ENCODE data around the gene PLA2G2A.
"Not testable (repeated sequence)": the region's sequence is repeated elsewhere in the genome, so short reads cannot be mapped to it uniquely, and the experiment has no call there.

The PLA2G2A gene

DNA sequence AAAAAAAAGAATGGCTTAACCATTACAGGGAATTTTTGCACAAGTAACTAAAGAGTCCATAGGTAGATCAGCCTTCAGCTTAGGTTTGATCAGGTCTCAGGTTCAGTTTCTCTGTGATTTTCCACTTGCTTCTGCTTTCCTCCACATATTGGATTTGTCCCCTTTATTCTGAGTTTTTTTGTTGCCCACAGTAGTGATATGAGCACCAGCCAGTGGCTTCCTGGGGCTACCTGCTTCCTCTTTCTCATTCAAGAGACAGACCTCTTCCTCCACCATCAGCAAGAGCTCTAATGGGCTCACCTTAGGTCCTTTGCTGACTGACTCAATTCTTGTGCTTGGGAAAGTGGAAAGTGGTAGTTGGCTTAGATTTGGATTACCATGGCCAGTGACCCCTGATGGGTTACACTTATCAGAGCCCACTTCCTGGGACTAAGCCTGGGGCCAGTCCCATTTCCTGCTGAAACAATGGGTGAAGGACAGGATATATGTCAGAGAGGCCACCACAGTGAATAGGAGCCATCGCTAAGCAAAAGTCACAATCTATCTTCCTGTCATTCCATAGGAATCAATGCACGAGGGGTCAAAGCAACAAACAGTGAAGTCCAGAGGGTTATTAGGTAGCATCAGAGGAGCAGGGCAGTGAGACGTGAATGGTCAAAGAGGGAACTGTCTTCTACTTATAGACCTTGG lies 43.2 kb downstream of the PLA2G2A start:
- no peak overlapping the region for H3K27ac ChIP-seq (ENCODE audit: insufficient read depth, low read depth, low read length, poor library complexity, severe bottlenecking)
- no peaks in the 10 kb centered on the region for H3K4me1 ChIP-seq (ENCODE audit: control insufficient read depth, insufficient read depth, low read length)
- 84 to 91% methylated on average over 3 of the region's 3 CpGs for WGBS, 2 experiments

DNA sequence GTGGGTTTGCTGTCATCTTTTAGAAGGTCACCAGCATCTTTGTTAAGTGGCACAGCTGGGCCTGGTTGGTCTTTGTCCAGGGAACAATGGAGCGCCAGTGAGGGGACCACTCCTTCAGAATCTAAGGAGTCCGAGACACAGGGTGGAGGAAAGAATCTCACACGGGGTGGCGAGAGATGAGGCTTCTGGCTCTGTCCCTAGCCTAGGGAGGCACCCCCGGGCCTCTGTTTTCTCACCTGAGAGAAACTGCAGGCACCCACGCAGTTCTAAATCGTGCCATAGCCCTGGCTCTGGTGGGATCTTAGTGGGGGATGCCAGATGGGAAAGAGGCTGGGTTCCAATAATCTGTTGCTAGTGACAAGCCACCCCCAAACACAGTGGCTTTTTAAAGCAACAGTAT lies 45.1 kb downstream of the PLA2G2A start:
- Histone ChIP-seq H3K27me3 (ENCODE audit: control insufficient read depth, insufficient read depth, low read length, poor library complexity, severe bottlenecking) (no peaks in the 10 kb centered on the region), H3K9me3 (ENCODE audit: control insufficient read depth, low read length) (no peaks in the 10 kb centered on the region), H3K4me1 (ENCODE audit: control insufficient read depth, insufficient read depth, low read length) (no peaks in the 10 kb centered on the region), H3K36me3 (ENCODE audit: control insufficient read depth, insufficient read depth, low read length) (no peaks in the 10 kb centered on the region), H3K27ac (ENCODE audit: insufficient read depth, low read depth, low read length, poor library complexity, severe bottlenecking) (no peak overlapping the region), H3K4me3 (ENCODE audit: insufficient read depth, low read depth, low read length) (no peak overlapping the region)
- WGBS, 2 experiments = 82 to 87% methylated on average over 7 of the region's 7 CpGs

More for the DNA sequence above, 43.2 kb downstream of the PLA2G2A start:
- Histone ChIP-seq H3K36me3 (ENCODE audit: control insufficient read depth, insufficient read depth, low read length) (no peaks in the 10 kb centered on the region), H3K9me3 (ENCODE audit: control insufficient read depth, low read length) (no peaks in the 10 kb centered on the region), H3K27me3 (ENCODE audit: control insufficient read depth, insufficient read depth, low read length, poor library complexity, severe bottlenecking) (no peaks in the 10 kb centered on the region), H3K4me3 (ENCODE audit: insufficient read depth, low read depth, low read length) (no peak overlapping the region)

DNA sequence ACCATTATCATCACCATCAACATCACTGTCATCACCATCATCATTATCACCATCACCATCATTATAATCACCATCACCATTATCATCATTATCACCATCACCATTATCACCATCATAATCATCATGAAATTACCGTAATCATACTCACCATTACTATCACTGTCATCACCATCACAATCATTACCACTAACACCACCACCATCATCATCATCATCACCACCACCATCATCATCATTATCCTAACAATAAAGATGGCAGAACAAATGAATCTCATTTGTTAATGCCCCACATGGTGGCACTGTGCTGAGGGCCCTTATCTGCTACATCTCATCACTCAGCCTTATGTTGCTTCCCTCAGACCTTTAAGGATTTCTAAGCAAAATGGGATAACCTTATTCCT lies 46.6 kb downstream of the PLA2G2A start:
- WGBS, 2 experiments = 44 to 48% methylated on average over 1 of the region's 1 CpG
- Histone ChIP-seq H3K27me3 (ENCODE audit: control insufficient read depth, insufficient read depth, low read length, poor library complexity, severe bottlenecking) (no peaks in the 10 kb centered on the region), H3K27ac (ENCODE audit: insufficient read depth, low read depth, low read length, poor library complexity, severe bottlenecking) (no peak overlapping the region)

DNA sequence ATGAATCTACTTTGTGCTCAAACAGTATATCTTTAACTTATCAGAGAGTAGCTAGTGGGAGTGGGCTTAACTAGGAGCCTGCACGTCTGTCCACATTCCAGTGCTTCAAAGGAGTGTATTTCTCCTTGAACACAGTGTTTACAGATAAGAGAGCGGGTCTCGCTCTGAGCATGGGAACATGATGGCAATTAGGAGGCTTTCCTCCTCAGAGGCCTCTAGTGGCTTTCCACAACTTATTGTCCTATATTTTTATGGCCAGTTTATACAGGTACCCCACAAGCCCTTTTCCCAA lies 52.3 kb downstream of the PLA2G2A start:
- not testable (repeated sequence) for H3K27ac ChIP-seq (ENCODE audit: insufficient read depth, low read depth, low read length, poor library complexity, severe bottlenecking); H3K4me3 ChIP-seq (ENCODE audit: insufficient read depth, low read depth, low read length); H3K9me3 ChIP-seq (ENCODE audit: control insufficient read depth, low read length); H3K27me3 ChIP-seq (ENCODE audit: control insufficient read depth, insufficient read depth, low read length, poor library complexity, severe bottlenecking); H3K36me3 ChIP-seq (ENCODE audit: control insufficient read depth, insufficient read depth, low read length); H3K4me1 ChIP-seq (ENCODE audit: control insufficient read depth, insufficient read depth, low read length)
- WGBS, 2 experiments = 91 to 92% methylated on average over 3 of the region's 3 CpGs

More for the DNA sequence above, 46.6 kb downstream of the PLA2G2A start:
- Histone ChIP-seq H3K4me3 (ENCODE audit: insufficient read depth, low read depth, low read length) (no peak overlapping the region), H3K4me1 (ENCODE audit: control insufficient read depth, insufficient read depth, low read length) (no peaks in the 10 kb centered on the region), H3K9me3 (ENCODE audit: control insufficient read depth, low read length) (no peaks in the 10 kb centered on the region), H3K36me3 (ENCODE audit: control insufficient read depth, insufficient read depth, low read length) (no peaks in the 10 kb centered on the region)

DNA sequence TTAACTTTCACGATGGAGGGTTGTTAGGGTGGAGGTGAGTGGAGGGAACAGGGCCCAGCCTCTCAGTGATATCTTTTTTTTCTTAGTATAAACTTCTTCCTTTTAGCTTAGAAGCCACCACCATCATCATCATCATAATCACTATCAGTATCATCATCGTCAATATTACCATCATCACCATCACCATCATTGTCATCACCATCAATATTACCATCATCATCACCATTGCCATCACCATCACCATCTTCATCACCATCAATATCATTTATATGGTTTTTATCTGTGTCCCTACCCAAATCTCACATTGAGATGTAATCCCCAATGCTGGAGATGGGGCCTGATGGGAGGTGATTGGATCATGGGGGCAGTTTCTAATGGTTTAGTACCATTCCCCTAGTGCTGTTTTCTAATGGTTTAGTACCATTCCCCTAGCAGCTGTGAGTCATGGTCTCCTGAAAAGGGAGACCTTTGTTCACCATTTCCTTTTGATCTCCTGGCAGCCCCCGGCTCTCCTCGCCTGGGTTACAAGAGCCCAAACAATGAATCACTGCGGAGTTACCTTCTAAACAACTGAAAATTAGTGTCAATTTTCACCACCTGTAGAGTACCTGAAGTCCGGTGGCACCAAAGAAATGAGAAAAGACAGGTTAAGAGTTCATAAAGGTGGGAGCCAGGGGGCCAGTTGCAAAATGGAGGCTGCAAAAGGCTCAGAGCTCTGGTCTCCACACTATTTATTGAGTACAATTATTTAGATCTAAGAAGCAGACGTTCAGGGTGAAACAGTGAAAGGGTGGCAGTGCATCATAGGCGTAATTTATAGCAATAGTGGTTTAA lies 52.9 kb downstream of the PLA2G2A start:
- Histone ChIP-seq H3K9me3 (ENCODE audit: control insufficient read depth, low read length) (no peaks in the 10 kb centered on the region), H3K36me3 (ENCODE audit: control insufficient read depth, insufficient read depth, low read length) (no peaks in the 10 kb centered on the region), H3K4me3 (ENCODE audit: insufficient read depth, low read depth, low read length) (no peak overlapping the region), H3K4me1 (ENCODE audit: control insufficient read depth, insufficient read depth, low read length) (peaks cover 4% of the 10 kb centered on the region), H3K27me3 (ENCODE audit: control insufficient read depth, insufficient read depth, low read length, poor library complexity, severe bottlenecking) (no peaks in the 10 kb centered on the region), H3K27ac (ENCODE audit: insufficient read depth, low read depth, low read length, poor library complexity, severe bottlenecking) (no peak overlapping the region)
- 71 to 83% methylated on average over 8 of the region's 8 CpGs for WGBS, 2 experiments
